GM12801 (cell line): Measurements from ENCODE around the gene STARD9.

Experiments used
- TF ChIP-seq, protein P1 (sequence below): IDR thresholded peaks from one replicate; pipeline ENCODE4 v1.5.1; 2011; ENCODE audit warnings: control low read depth; ENCODE audit not compliant: insufficient read length; ENCODE audit errors: extremely low read depth

STARD9 gene

DNA sequence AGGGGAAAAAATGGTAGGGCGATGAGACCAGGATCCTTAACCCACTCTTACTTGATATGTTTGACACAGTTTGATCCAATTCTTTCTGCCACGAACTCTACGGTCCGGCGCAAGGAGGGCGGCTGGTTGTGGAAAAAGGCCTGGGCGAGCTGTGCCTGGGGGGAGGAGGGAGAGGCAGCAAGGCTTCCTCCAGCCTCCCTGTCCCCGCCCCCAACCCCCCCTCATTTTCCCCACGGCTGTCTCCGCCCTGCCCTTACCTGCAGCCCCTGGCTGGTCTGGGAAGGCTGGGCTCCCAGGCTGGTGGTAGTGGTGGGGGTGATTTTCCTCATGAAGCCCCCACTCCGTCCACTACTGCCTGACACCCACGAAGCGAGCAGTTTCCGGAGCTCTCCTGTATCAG is 153.6 kb downstream of the STARD9 start:
- TF ChIP-seq, protein P1, sequence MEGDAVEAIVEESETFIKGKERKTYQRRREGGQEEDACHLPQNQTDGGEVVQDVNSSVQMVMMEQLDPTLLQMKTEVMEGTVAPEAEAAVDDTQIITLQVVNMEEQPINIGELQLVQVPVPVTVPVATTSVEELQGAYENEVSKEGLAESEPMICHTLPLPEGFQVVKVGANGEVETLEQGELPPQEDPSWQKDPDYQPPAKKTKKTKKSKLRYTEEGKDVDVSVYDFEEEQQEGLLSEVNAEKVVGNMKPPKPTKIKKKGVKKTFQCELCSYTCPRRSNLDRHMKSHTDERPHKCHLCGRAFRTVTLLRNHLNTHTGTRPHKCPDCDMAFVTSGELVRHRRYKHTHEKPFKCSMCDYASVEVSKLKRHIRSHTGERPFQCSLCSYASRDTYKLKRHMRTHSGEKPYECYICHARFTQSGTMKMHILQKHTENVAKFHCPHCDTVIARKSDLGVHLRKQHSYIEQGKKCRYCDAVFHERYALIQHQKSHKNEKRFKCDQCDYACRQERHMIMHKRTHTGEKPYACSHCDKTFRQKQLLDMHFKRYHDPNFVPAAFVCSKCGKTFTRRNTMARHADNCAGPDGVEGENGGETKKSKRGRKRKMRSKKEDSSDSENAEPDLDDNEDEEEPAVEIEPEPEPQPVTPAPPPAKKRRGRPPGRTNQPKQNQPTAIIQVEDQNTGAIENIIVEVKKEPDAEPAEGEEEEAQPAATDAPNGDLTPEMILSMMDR = no peak

DNA sequence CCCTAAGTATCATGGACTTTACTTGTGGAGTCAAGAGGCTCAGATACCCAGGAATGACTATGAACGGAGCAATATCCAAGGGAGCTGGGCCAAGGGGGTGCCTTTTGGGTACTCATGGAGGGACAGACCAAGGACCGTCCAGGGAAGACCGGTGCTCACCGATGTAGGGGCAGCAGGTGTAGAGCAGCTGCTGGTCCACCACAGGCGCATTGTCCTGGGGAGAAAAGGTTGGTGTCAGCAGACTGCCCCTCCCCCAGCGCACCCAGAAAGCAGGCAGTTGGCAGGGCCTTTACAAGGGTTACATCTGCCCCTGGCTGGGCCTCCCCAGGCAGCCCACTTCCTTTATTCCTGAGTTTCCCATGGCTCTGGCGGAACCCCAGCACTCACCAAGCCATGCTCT is 154.0 kb downstream of the STARD9 start:
- TF ChIP-seq, protein P1 = no peak

DNA sequence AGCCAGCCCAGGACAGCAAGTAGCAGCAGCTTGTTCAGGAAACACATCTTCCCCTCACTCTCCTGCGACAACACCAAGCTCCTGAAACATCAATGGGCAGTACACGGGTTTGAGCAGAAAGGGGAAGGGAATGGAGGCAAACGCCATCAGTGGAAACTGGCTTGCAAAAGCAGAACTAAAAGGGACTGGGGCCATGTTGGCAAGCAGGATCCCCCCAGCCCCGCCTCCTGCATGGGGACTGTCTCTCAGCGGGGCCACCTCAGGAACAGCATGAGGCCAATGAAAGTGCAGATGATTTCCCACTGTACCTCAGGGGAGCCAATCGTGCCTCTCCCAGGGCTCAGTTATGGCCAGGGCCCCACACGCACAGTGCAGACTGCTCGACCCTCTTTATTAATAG is 154.7 kb downstream of the STARD9 start:
- TF ChIP-seq, protein P1 = no peak

DNA sequence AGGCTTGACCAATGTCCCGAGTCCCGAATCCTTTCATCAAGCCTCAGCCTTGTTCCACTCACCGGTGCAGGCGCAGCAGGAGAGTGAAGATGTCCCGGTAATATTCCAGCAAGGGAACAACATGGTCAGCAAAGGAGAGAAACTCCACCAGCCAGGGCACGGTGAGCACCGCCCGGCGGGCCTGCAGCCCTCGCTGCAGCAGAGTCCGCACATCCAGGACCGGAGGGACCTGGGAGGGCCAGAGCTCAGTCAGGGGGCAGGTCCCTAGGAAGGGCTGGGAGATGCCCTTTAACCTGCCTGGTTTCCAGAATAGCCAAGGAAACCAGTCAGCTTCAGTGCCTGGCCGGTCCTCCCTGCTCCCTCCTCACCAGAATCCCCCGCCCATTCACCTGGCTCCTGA is 155.1 kb downstream of the STARD9 start:
- TF ChIP-seq, protein P1 = no peak

DNA sequence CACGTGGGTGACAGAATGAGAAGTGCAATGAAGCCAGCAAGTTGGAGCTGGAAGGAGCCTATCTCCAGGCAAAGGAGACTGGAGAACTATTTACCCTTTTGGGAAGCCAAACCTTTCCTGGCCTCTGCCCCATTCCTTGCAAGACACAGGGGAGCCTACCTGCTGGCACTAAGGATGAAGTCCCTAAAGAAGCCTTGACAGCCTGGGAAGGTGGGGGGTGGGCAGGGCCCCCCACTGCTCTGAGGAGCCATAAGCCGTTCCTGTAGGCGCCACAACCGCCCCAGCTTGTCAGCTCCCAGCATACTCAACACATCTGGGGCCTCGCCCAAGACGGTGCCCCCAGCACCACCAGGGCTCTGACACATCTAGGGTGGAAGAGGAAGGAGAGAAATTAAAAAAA is 156.1 kb downstream of the STARD9 start:
- TF ChIP-seq, protein P1 = no peak

DNA sequence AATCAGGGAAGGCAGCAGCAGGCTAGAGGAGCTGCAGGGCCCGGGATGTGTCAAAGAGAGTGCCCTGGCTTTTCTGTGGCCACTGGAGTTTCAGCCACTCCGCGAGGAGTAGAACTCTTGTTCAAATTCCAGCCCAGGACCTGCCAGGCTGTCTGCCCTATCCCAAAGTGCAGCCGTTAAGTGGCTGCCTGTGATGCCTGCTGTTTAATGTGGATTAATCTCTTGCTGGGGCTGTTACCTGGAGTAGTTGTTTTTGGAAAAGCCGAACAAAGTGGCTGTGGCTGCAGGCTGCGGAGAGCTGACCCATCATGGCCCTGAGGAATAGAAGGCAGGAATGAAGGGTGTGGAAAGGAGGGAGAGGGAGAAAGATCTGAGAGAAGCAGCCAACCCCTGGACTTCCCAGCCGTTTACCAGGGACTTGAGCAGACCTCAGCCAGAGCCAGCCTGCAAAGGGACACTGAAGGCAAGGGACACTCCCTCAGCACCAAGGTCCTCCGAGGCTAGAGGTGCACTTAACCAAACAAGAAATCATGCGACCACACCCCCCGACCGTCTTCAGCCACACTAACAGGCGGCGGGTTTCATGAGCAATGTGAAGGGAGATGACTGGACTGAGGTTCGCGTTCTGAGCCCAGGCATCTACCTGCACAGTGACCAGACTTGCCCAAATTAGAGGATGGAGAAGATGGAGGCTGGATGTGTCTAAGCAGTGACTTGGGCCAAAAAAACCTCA is 156.9 kb downstream of the STARD9 start:
- TF ChIP-seq, protein P1 = no peak

DNA sequence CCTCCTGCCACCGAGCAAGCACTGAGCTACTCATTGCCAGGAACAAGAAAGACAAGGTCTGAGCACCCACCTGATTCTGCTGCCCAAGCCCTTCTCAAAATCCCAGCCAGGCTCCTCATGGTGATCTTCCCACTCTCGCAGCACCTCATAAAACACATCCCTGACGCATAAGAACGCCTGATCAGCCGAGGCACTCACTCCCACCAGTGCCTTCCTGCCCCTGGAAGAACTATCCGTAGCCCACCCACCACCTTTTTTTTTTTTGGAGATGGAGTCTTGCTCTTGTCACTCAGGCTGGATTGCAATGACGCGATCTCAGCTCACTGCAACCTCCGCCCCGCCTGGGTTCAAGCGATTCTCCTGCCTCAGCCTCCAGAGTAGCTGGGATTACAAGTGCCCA is 157.6 kb downstream of the STARD9 start:
- TF ChIP-seq, protein P1 = no peak
